Measurements from ENCODE around the gene POU6F2.

POU6F2 gene

DNA sequence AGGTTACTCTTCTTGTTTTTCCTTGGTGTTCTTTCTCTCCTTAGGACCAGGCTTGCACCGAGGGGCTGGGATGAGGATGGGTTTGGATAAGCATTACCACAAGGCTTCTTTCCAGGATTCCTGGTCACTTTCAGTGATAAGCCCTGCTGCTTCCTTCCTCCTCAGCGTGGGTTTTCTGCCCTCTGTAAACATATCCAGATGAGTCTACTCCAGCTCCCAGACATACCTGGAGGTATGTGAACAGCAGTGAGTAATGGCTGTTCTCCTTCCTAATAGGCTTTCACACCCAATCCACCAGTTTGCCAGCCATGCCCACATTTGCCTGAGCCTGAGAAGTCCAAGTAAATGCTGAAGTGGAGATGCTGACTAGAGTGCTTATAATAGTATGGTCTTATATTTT lies 358.7 kb downstream of the POU6F2 start:
- H3K36me3 ChIP-seq (replicated peaks in 1 of 2; ENCODE audit: control insufficient read depth in 2 of 2, insufficient read depth in 2 of 2, low read length in 2 of 2), result no peaks in the 10 kb centered on the region
- no peak overlapping the region for H3K18ac ChIP-seq (ENCODE audit: low read length)
- no peak overlapping the region for H2BK5ac ChIP-seq (ENCODE audit: low read length)
- H2AK5ac ChIP-seq (ENCODE audit: low read depth, low read length), result no peak overlapping the region
- H3K14ac ChIP-seq (ENCODE audit: low read length), result no peak overlapping the region
- H2BK120ac ChIP-seq (ENCODE audit: low read depth, low read length), result no peak overlapping the region
- WGBS, 2 donors (ENCODE audit: extremely low coverage in 2 of 2, insufficient read length in 2 of 2, insufficient replicate concordance in 1 of 2), result no CpG with 5 or more reads among the region's 2 CpGs
- no peaks in the 10 kb centered on the region for H3K9me3 ChIP-seq (replicated peaks in 1 of 2; ENCODE audit: control insufficient read depth in 2 of 2, insufficient read depth in 1 of 2, low read depth in 1 of 2, low read length in 2 of 2)
- H3K27me3 ChIP-seq (ENCODE audit: control insufficient read depth in 3 of 3, insufficient read depth in 3 of 3, low read depth in 1 of 3, low read length in 3 of 3), result no peaks in the 10 kb centered on the region
- H3K4ac ChIP-seq (ENCODE audit: low read length), result no peak overlapping the region
- H3K4me1 ChIP-seq (ENCODE audit: control insufficient read depth in 2 of 2, insufficient read depth in 1 of 2, low read depth in 1 of 2, low read length in 2 of 2), result no peaks in the 10 kb centered on the region
- no peak overlapping the region for H4K91ac ChIP-seq (ENCODE audit: low read depth, low read length, poor library complexity)
- no peak overlapping the region for H4K8ac ChIP-seq (ENCODE audit: low read depth, low read length)
- H3K4me2 ChIP-seq (ENCODE audit: insufficient read depth, low read length, poor library complexity, severe bottlenecking), result no peak overlapping the region
- no peak overlapping the region for H3K23ac ChIP-seq (ENCODE audit: low read depth, low read length, poor library complexity)
- H3K4me3 ChIP-seq (ENCODE audit: low read length in 2 of 2), result no peak overlapping the region
- no peaks in the 10 kb centered on the region for H3K79me1 ChIP-seq (ENCODE audit: low read depth, low read length)
- no peak overlapping the region for H3K27ac ChIP-seq (replicated peaks; ENCODE audit: low read length)
- no peak overlapping the region for H2BK15ac ChIP-seq (ENCODE audit: low read length)
- H3K9ac ChIP-seq (ENCODE audit: low read depth, low read length, poor library complexity), result no peak overlapping the region
- H2AFZ ChIP-seq (ENCODE audit: low read length), result no peak overlapping the region
- H2BK12ac ChIP-seq (ENCODE audit: low read length), result no peak overlapping the region
- no peak for DNase-seq (ENCODE audit: low spot score)

GRCh38 chr7:39338716-39339115 lies 361.0 kb downstream of the POU6F2 start:
- H3K4ac ChIP-seq (ENCODE audit: low read length), result no peak overlapping the region
- no peak overlapping the region for H3K14ac ChIP-seq (ENCODE audit: low read length)
- no peak overlapping the region for H2BK15ac ChIP-seq (ENCODE audit: low read length)
- no peak overlapping the region for H4K91ac ChIP-seq (ENCODE audit: low read depth, low read length, poor library complexity)
- no peak overlapping the region for H2AK5ac ChIP-seq (ENCODE audit: low read depth, low read length)
- H2AFZ ChIP-seq (ENCODE audit: low read length), result no peak overlapping the region
- no peaks in the 10 kb centered on the region for H3K79me1 ChIP-seq (ENCODE audit: low read depth, low read length)
- H3K9me3 ChIP-seq (replicated peaks in 1 of 2; ENCODE audit: control insufficient read depth in 2 of 2, insufficient read depth in 1 of 2, low read depth in 1 of 2, low read length in 2 of 2), result no peaks in the 10 kb centered on the region
- H2BK5ac ChIP-seq (ENCODE audit: low read length), result no peak overlapping the region
- no peak overlapping the region for H3K9ac ChIP-seq (ENCODE audit: low read depth, low read length, poor library complexity)
- H3K23ac ChIP-seq (ENCODE audit: low read depth, low read length, poor library complexity), result no peak overlapping the region
- no peaks in the 10 kb centered on the region for H3K27me3 ChIP-seq (ENCODE audit: control insufficient read depth in 3 of 3, insufficient read depth in 3 of 3, low read depth in 1 of 3, low read length in 3 of 3)
- DNase-seq (ENCODE audit: low spot score), result no peak
- no peak overlapping the region for H2BK12ac ChIP-seq (ENCODE audit: low read length)
- no peaks in the 10 kb centered on the region for H3K4me1 ChIP-seq (ENCODE audit: control insufficient read depth in 2 of 2, insufficient read depth in 1 of 2, low read depth in 1 of 2, low read length in 2 of 2)
- H2BK120ac ChIP-seq (ENCODE audit: low read depth, low read length), result no peak overlapping the region
- no peak overlapping the region for H3K27ac ChIP-seq (replicated peaks; ENCODE audit: low read length)
- H3K36me3 ChIP-seq (replicated peaks in 1 of 2; ENCODE audit: control insufficient read depth in 2 of 2, insufficient read depth in 2 of 2, low read length in 2 of 2), result no peaks in the 10 kb centered on the region
- no peak overlapping the region for H4K8ac ChIP-seq (ENCODE audit: low read depth, low read length)
- no peak overlapping the region for H3K18ac ChIP-seq (ENCODE audit: low read length)
- H3K4me3 ChIP-seq (ENCODE audit: low read length in 2 of 2), result no peak overlapping the region
- no CpG with 5 or more reads among the region's 2 CpGs for WGBS, 2 donors (ENCODE audit: extremely low coverage in 2 of 2, insufficient read length in 2 of 2, insufficient replicate concordance in 1 of 2)
- H3K4me2 ChIP-seq (ENCODE audit: insufficient read depth, low read length, poor library complexity, severe bottlenecking), result no peak overlapping the region

GRCh38 chr7:39339591-39339990 lies 361.9 kb downstream of the POU6F2 start:
- H2AK5ac ChIP-seq (ENCODE audit: low read depth, low read length), result no peak overlapping the region
- H3K14ac ChIP-seq (ENCODE audit: low read length), result no peak overlapping the region
- no peak overlapping the region for H2BK120ac ChIP-seq (ENCODE audit: low read depth, low read length)
- H2BK15ac ChIP-seq (ENCODE audit: low read length), result no peak overlapping the region
- H2AFZ ChIP-seq (ENCODE audit: low read length), result no peak overlapping the region
- H3K27me3 ChIP-seq (ENCODE audit: control insufficient read depth in 3 of 3, insufficient read depth in 3 of 3, low read depth in 1 of 3, low read length in 3 of 3), result no peaks in the 10 kb centered on the region
- DNase-seq (ENCODE audit: low spot score), result no peak
- no peak overlapping the region for H2BK5ac ChIP-seq (ENCODE audit: low read length)
- no peak overlapping the region for H3K9ac ChIP-seq (ENCODE audit: low read depth, low read length, poor library complexity)
- H4K91ac ChIP-seq (ENCODE audit: low read depth, low read length, poor library complexity), result no peak overlapping the region
- H3K4me1 ChIP-seq (ENCODE audit: control insufficient read depth in 2 of 2, insufficient read depth in 1 of 2, low read depth in 1 of 2, low read length in 2 of 2), result no peaks in the 10 kb centered on the region
- H3K9me3 ChIP-seq (replicated peaks in 1 of 2; ENCODE audit: control insufficient read depth in 2 of 2, insufficient read depth in 1 of 2, low read depth in 1 of 2, low read length in 2 of 2), result no peaks in the 10 kb centered on the region
- no peak overlapping the region for H3K4me2 ChIP-seq (ENCODE audit: insufficient read depth, low read length, poor library complexity, severe bottlenecking)
- no peaks in the 10 kb centered on the region for H3K36me3 ChIP-seq (replicated peaks in 1 of 2; ENCODE audit: control insufficient read depth in 2 of 2, insufficient read depth in 2 of 2, low read length in 2 of 2)
- H2BK12ac ChIP-seq (ENCODE audit: low read length), result no peak overlapping the region
- H3K23ac ChIP-seq (ENCODE audit: low read depth, low read length, poor library complexity), result peak overlapping the region; percentile 4
- H3K79me1 ChIP-seq (ENCODE audit: low read depth, low read length), result no peaks in the 10 kb centered on the region
- H3K18ac ChIP-seq (ENCODE audit: low read length), result no peak overlapping the region
- no CpG with 5 or more reads among the region's 10 CpGs for WGBS, 2 donors (ENCODE audit: extremely low coverage in 2 of 2, insufficient read length in 2 of 2, insufficient replicate concordance in 1 of 2)
- H3K4me3 ChIP-seq (ENCODE audit: low read length in 2 of 2), result no peak overlapping the region
- H4K8ac ChIP-seq (ENCODE audit: low read depth, low read length), result no peak overlapping the region
- H3K27ac ChIP-seq (replicated peaks; ENCODE audit: low read length), result no peak overlapping the region
- H3K4ac ChIP-seq (ENCODE audit: low read length), result no peak overlapping the region

DNA sequence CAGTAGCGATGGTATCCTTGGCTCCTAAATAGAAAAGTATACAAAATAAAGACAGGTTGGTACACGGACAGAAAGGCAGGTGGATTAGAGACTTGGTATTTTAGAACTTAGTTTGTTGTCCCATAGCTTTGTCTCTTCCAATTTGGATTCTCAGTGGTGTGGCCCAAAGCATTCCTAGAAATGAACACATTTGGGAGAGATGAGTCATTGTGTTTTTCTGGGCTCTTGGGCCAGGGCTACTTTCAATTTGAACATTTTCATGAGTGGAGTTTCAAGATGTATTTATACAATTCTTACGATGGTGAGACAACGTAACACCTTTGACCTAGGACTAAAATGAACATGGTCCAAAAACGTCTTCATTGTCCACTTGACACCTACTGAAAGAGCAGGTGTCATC lies 363.4 kb downstream of the POU6F2 start:
- no peak overlapping the region for H2BK5ac ChIP-seq (ENCODE audit: low read length)
- no peak overlapping the region for H2BK12ac ChIP-seq (ENCODE audit: low read length)
- H3K27me3 ChIP-seq (ENCODE audit: control insufficient read depth in 3 of 3, insufficient read depth in 3 of 3, low read depth in 1 of 3, low read length in 3 of 3), result no peaks in the 10 kb centered on the region
- no peak overlapping the region for H3K4me2 ChIP-seq (ENCODE audit: insufficient read depth, low read length, poor library complexity, severe bottlenecking)
- H3K79me1 ChIP-seq (ENCODE audit: low read depth, low read length), result no peaks in the 10 kb centered on the region
- H2AFZ ChIP-seq (ENCODE audit: low read length), result no peak overlapping the region
- no peak overlapping the region for H3K9ac ChIP-seq (ENCODE audit: low read depth, low read length, poor library complexity)
- no peak overlapping the region for H2AK5ac ChIP-seq (ENCODE audit: low read depth, low read length)
- no peaks in the 10 kb centered on the region for H3K4me1 ChIP-seq (ENCODE audit: control insufficient read depth in 2 of 2, insufficient read depth in 1 of 2, low read depth in 1 of 2, low read length in 2 of 2)
- no peaks in the 10 kb centered on the region for H3K9me3 ChIP-seq (replicated peaks in 1 of 2; ENCODE audit: control insufficient read depth in 2 of 2, insufficient read depth in 1 of 2, low read depth in 1 of 2, low read length in 2 of 2)
- H4K8ac ChIP-seq (ENCODE audit: low read depth, low read length), result no peak overlapping the region
- no peak overlapping the region for H2BK120ac ChIP-seq (ENCODE audit: low read depth, low read length)
- no peak overlapping the region for H4K91ac ChIP-seq (ENCODE audit: low read depth, low read length, poor library complexity)
- no peak overlapping the region for H2BK15ac ChIP-seq (ENCODE audit: low read length)
- DNase-seq (ENCODE audit: low spot score), result no peak
- no peak overlapping the region for H3K23ac ChIP-seq (ENCODE audit: low read depth, low read length, poor library complexity)
- H3K27ac ChIP-seq (replicated peaks; ENCODE audit: low read length), result no peak overlapping the region
- no peak overlapping the region for H3K4me3 ChIP-seq (ENCODE audit: low read length in 2 of 2)
- WGBS, 2 donors (ENCODE audit: extremely low coverage in 2 of 2, insufficient read length in 2 of 2, insufficient replicate concordance in 1 of 2), result no CpG with 5 or more reads among the region's 5 CpGs
- no peak overlapping the region for H3K4ac ChIP-seq (ENCODE audit: low read length)
- H3K14ac ChIP-seq (ENCODE audit: low read length), result no peak overlapping the region
- no peaks in the 10 kb centered on the region for H3K36me3 ChIP-seq (replicated peaks in 1 of 2; ENCODE audit: control insufficient read depth in 2 of 2, insufficient read depth in 2 of 2, low read length in 2 of 2)
- no peak overlapping the region for H3K18ac ChIP-seq (ENCODE audit: low read length)

Measured in neuronal stem cell (in vitro differentiated cells).